Upper lobe of right lung (tissue), 1 donor: ENCODE data around the gene MRPL19. TPM values are rescaled to one million over a fixed set of nuclear protein-coding genes. Genes with fewer than 3 reads are reported as not detected.

Experiments used
- ATAC-seq: fragments of 200-7000 bp; cut with Tn5 transposase; one replicate; pipeline ENCODE4 v1.9.1; 2020; ENCODE audit warnings: mild to moderate bottlenecking, moderate library complexity
- DNase-seq: peaks from one replicate; pipeline ENCODE4 v3.0.0-alpha.2; 2020
- H3K27ac ChIP-seq: fragments of 200-600 bp; one replicate; pipeline ENCODE4 v1.8.0; 2022
- H3K27me3 ChIP-seq: fragments of 200-600 bp; one replicate; pipeline ENCODE4 v1.8.0; 2022; ENCODE audit warnings: mild to moderate bottlenecking
- H3K36me3 ChIP-seq: fragments of 200-600 bp; one replicate; pipeline ENCODE4 v1.8.0; 2022
- H3K4me1 ChIP-seq: fragments of 200-600 bp; one replicate; pipeline ENCODE4 v1.8.0; 2022
- H3K4me3 ChIP-seq: fragments of 200-600 bp; one replicate; pipeline ENCODE4 v1.8.0; 2022; ENCODE audit warnings: mild to moderate bottlenecking
- H3K9me3 ChIP-seq: fragments of 200-600 bp; one replicate; pipeline ENCODE4 v1.8.0; 2022
- intact Hi-C: fragments of 100-400 bp; cut with DNase I; formaldehyde crosslinking; loops from one replicate; pipeline ENCODE4 v1.11.0; 2022
- total RNA-seq: library from RNA; stranded (reverse); fragmentation: NEBNext Ultra II Directional; extraction: Animal tissue kit (Norgen Biotek cat#: 25700); gene quantifications from one replicate; pipeline ENCODE4 v1.2.1, GENCODE V29; 2021
- TF ChIP-seq, protein P1 (sequence below): fragments of 200-600 bp; IDR thresholded peaks from one replicate; pipeline ENCODE4 v1.8.0; 2022; ENCODE audit warnings: antibody characterized with exemption
- donor health status: DM: no; HTN: yes; CAD: no; lungs with severe emphysema.

MRPL19 gene
- total RNA-seq, 1 donor from 2014 or later = 41.0 TPM

GRCh38 chr2:75607400-75607798 lies 39.2 kb upstream of the MRPL19 start:
- Histone ChIP-seq H3K4me1 (no peaks in the 10 kb centered on the region), H3K4me3 (no peak overlapping the region), H3K27ac (no peak overlapping the region), H3K27me3 (peaks cover 26% of the 10 kb centered on the region), H3K9me3 (no peaks in the 10 kb centered on the region), H3K36me3 (no peaks in the 10 kb centered on the region)
- TF ChIP-seq, protein P1, sequence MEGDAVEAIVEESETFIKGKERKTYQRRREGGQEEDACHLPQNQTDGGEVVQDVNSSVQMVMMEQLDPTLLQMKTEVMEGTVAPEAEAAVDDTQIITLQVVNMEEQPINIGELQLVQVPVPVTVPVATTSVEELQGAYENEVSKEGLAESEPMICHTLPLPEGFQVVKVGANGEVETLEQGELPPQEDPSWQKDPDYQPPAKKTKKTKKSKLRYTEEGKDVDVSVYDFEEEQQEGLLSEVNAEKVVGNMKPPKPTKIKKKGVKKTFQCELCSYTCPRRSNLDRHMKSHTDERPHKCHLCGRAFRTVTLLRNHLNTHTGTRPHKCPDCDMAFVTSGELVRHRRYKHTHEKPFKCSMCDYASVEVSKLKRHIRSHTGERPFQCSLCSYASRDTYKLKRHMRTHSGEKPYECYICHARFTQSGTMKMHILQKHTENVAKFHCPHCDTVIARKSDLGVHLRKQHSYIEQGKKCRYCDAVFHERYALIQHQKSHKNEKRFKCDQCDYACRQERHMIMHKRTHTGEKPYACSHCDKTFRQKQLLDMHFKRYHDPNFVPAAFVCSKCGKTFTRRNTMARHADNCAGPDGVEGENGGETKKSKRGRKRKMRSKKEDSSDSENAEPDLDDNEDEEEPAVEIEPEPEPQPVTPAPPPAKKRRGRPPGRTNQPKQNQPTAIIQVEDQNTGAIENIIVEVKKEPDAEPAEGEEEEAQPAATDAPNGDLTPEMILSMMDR = no peak
- intact Hi-C loops = no loop called here
- ATAC-seq (no peak), DNase-seq (no peak)

DNA sequence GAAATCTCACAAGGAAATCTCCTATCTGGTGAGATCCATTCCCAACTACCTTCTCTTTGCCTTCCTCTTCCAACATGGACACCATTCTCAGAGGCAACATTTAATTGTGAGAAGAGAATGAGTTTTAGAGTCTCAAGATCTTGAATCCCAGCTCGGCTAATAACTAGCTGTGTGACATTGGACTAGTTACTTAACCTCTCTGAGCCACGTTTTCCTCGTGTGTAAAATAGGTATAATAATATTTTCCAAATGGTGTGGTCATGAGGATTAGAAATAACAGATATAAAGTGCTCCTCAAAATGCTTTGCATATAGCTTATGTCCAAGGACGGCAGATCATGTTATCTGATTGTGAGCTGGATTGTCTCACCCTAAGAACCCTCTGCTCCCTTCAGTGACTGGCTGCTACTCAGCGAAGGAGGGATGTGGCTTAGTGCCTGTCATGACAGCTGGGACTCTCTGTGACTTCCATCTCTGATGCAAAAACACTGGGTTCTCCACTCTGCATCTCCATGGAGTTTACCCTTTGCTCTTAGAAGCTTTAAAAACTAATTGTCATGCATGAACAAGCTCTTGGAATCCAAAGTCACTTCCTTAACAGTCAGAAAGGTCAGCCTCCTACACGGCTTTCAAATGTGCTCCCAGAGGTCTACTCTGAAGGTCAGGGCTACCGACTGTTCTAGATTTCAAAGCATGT lies 38.4 kb upstream of the MRPL19 start:
- TF ChIP-seq, protein P1 = no peak
- Histone ChIP-seq H3K9me3 (no peaks in the 10 kb centered on the region), H3K27ac (no peak overlapping the region), H3K27me3 (peaks cover 26% of the 10 kb centered on the region), H3K4me1 (no peaks in the 10 kb centered on the region), H3K4me3 (no peak overlapping the region), H3K36me3 (no peaks in the 10 kb centered on the region)
- DNase-seq (no peak), ATAC-seq (no peak)
- intact Hi-C loops = no loop called here

DNA sequence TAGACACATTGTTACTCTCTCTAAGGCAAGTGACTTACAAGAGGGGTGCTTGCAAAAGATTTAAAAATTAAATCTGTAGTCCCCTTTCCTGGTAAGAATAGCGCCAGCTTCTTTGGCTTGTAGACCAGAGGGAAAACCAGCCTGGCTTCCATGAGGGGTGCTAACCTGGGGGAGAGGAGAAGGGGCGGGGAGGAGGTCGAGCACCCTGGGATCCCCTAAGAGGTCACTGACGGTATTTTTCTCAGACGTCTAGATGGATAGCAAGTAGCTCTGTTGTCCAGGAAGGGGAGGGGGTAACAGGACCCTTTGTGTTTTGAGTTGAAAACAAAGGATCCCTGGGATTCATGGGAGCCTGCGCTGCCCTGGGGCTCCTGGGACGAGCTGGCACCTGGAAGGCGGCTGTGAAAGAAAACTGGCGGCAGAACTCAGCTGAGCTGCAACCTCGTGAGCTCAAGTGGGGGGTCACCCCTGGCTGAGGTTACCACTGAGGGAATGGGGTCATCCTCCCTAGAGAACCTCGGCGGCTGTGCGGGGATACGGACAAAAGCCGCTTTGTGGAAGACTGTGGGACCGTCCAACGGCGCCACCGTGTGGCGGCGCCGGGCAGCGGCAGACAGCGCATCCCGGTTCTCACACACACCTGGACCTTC lies 37.8 kb upstream of the MRPL19 start:
- TF ChIP-seq, protein P1 = peak; percentile 87
- intact Hi-C loops = no loop called here

GRCh38 chr2:75609334-75609689 lies 37.3 kb upstream of the MRPL19 start:
- TF ChIP-seq, protein P1 = no peak
- intact Hi-C loops = no loop called here
- DNase-seq (no peak), ATAC-seq (no peak)
- Histone ChIP-seq H3K4me1 (no peaks in the 10 kb centered on the region), H3K9me3 (no peaks in the 10 kb centered on the region), H3K4me3 (no peak overlapping the region), H3K36me3 (no peaks in the 10 kb centered on the region), H3K27me3 (peaks cover 26% of the 10 kb centered on the region), H3K27ac (no peak overlapping the region)

More for the DNA sequence above, 37.8 kb upstream of the MRPL19 start:
- Histone ChIP-seq H3K27me3 (peaks cover 26% of the 10 kb centered on the region), H3K4me1 (no peaks in the 10 kb centered on the region), H3K9me3 (no peaks in the 10 kb centered on the region), H3K4me3 (no peak overlapping the region), H3K27ac (no peak overlapping the region), H3K36me3 (no peaks in the 10 kb centered on the region)
- ATAC-seq (peak; percentile 87), DNase-seq (peak; percentile 84)

- peaks cover 26% of the 10 kb centered on the region for H3K27me3 ChIP-seq
- intact Hi-C loops = no loop called here
- TF ChIP-seq, protein P1 = no peak
Measured at GRCh38 chr2:75609937-75610508, 36.6 kb upstream of the MRPL19 start.

More at GRCh38 chr2:75609937-75610508, 36.6 kb upstream of the MRPL19 start:
- H3K27ac ChIP-seq = no peak overlapping the region
- H3K4me3 ChIP-seq = no peak overlapping the region
- DNase-seq = no peak
- H3K4me1 ChIP-seq = no peaks in the 10 kb centered on the region
- no peaks in the 10 kb centered on the region for H3K9me3 ChIP-seq
- ATAC-seq = no peak
- H3K36me3 ChIP-seq = no peaks in the 10 kb centered on the region
